ENCODE measurements around the gene F7.

Gene F7

GRCh38 chr13:113126265-113127150 is 20.9 kb downstream of the F7 start:
- Histone ChIP-seq H3K36me3 (ENCODE audit: control insufficient read depth, low read length) (no peaks in the 10 kb centered on the region), H3K9me2 (replicated peaks; ENCODE audit: control insufficient read depth, low read length) (no peaks in the 10 kb centered on the region), H4K20me1 (ENCODE audit: control insufficient read depth, insufficient read depth, low read depth, low read length) (no peaks in the 10 kb centered on the region), H3K4me1 (ENCODE audit: control insufficient read depth, low read length) (no peaks in the 10 kb centered on the region), H3K27me3 (ENCODE audit: control insufficient read depth, low read length) (0 out of 2 replicates have a peak, but pooled peaks cover 2% of the 10 kb centered on the region), H3K4me2 (ENCODE audit: low read length) (no peak overlapping the region), H3K27ac (ENCODE audit: low read depth, low read length) (no peak overlapping the region), H3K9me3 (ENCODE audit: control insufficient read depth, insufficient read depth, low read length) (no peaks in the 10 kb centered on the region), H3F3A (ENCODE audit: control insufficient read depth, insufficient read depth) (no peaks in the 10 kb centered on the region), H3K79me2 (ENCODE audit: control insufficient read depth, low read length) (no peaks in the 10 kb centered on the region), H3K4me3 (ENCODE audit: low read length) (no peak overlapping the region)
- TF ChIP-seq CTCF (IDR thresholded peaks at IDR 0.05; ENCODE audit: low read depth, low read length, poor library complexity, severe bottlenecking) (no peak), EZH2phosphoT487 (IDR thresholded peaks at IDR 0.05; ENCODE audit: borderline replicate concordance, low read length) (no peak)

- Histone ChIP-seq H4K20me1 (ENCODE audit: control insufficient read depth, insufficient read depth, low read depth, low read length) (no peaks in the 10 kb centered on the region), H3K27ac (ENCODE audit: low read depth, low read length) (no peak overlapping the region), H3K9me2 (replicated peaks; ENCODE audit: control insufficient read depth, low read length) (no peaks in the 10 kb centered on the region), H3K79me2 (ENCODE audit: control insufficient read depth, low read length) (no peaks in the 10 kb centered on the region), H3K4me1 (ENCODE audit: control insufficient read depth, low read length) (no peaks in the 10 kb centered on the region), H3K27me3 (ENCODE audit: control insufficient read depth, low read length) (peaks cover 17% of the 10 kb centered on the region), H3K4me2 (ENCODE audit: low read length) (no peak overlapping the region), H3K9me3 (ENCODE audit: control insufficient read depth, insufficient read depth, low read length) (no peaks in the 10 kb centered on the region), H3K4me3 (ENCODE audit: low read length) (no peak overlapping the region), H3K36me3 (ENCODE audit: control insufficient read depth, low read length) (no peaks in the 10 kb centered on the region), H3F3A (ENCODE audit: control insufficient read depth, insufficient read depth) (no peaks in the 10 kb centered on the region)
- TF ChIP-seq EZH2phosphoT487 (IDR thresholded peaks at IDR 0.05; ENCODE audit: borderline replicate concordance, low read length) (no peak), CTCF (IDR thresholded peaks at IDR 0.05; ENCODE audit: low read depth, low read length, poor library complexity, severe bottlenecking) (no peak)
Measured at GRCh38 chr13:113129480-113129879, 23.9 kb downstream of the F7 start.

GRCh38 chr13:113129921-113130750 is 24.5 kb downstream of the F7 start:
- no peaks in the 10 kb centered on the region for H4K20me1 ChIP-seq (ENCODE audit: control insufficient read depth, insufficient read depth, low read depth, low read length)
- peaks cover 17% of the 10 kb centered on the region for H3K27me3 ChIP-seq (ENCODE audit: control insufficient read depth, low read length)
- H3K4me3 ChIP-seq (ENCODE audit: low read length), result no peak overlapping the region
- no peak overlapping the region for H3K27ac ChIP-seq (ENCODE audit: low read depth, low read length)
- no peaks in the 10 kb centered on the region for H3K79me2 ChIP-seq (ENCODE audit: control insufficient read depth, low read length)
- no peak for TF ChIP-seq EZH2phosphoT487 (IDR thresholded peaks at IDR 0.05; ENCODE audit: borderline replicate concordance, low read length)
- no peak for TF ChIP-seq CTCF (IDR thresholded peaks at IDR 0.05; ENCODE audit: low read depth, low read length, poor library complexity, severe bottlenecking)
- no peaks in the 10 kb centered on the region for H3K9me2 ChIP-seq (replicated peaks; ENCODE audit: control insufficient read depth, low read length)
- H3K4me2 ChIP-seq (ENCODE audit: low read length), result no peak overlapping the region
- H3K4me1 ChIP-seq (ENCODE audit: control insufficient read depth, low read length), result no peaks in the 10 kb centered on the region
- H3K9me3 ChIP-seq (ENCODE audit: control insufficient read depth, insufficient read depth, low read length), result no peaks in the 10 kb centered on the region
- no peaks in the 10 kb centered on the region for H3K36me3 ChIP-seq (ENCODE audit: control insufficient read depth, low read length)
- no peaks in the 10 kb centered on the region for H3F3A ChIP-seq (ENCODE audit: control insufficient read depth, insufficient read depth)

All from DOHH2 (cell line).